Mesothelial cell of epicardium (in vitro differentiated cells): ENCODE data around the gene NPAS2. TPM values are rescaled to one million over a fixed set of nuclear protein-coding genes. Genes with fewer than 3 reads are reported as not detected.

ENCODE experiments used
- DNase-seq, 2 experiments: peaks; one replicate each; pipeline ENCODE4 v3.0.0; 2021; ENCODE audit warnings: low spot score in 2 of 2; ENCODE audit not compliant: unreplicated experiment in 2 of 2
- H3K27ac Mint-ChIP-seq: 2 replicates; pipeline ENCODE4 v1.8.0; 2021; ENCODE audit warnings: mixed read lengths
- H3K27me3 Mint-ChIP-seq: 2 replicates; pipeline ENCODE4 v1.8.0; 2021; ENCODE audit warnings: low read depth, mixed read lengths
- H3K36me3 Mint-ChIP-seq: 2 replicates; pipeline ENCODE4 v1.8.0; 2021; ENCODE audit warnings: mixed read lengths
- H3K4me1 Mint-ChIP-seq: 2 replicates; pipeline ENCODE4 v1.8.0; 2021; ENCODE audit warnings: mixed read lengths
- H3K4me3 Mint-ChIP-seq: 2 replicates; pipeline ENCODE4 v1.8.0; 2021; ENCODE audit warnings: mild to moderate bottlenecking, moderate library complexity, mixed read lengths
- H3K9me3 Mint-ChIP-seq: 2 replicates; pipeline ENCODE4 v1.8.0; 2021; ENCODE audit warnings: mixed read lengths
- CTCF ChIP-seq: fragments of 200-600 bp; sonication (generic); IDR thresholded peaks from one replicate; pipeline ENCODE4 v1.5.0; 2021; ENCODE audit warnings: antibody characterized with exemption; ENCODE audit not compliant: unreplicated experiment
- total RNA-seq: library from RNA; stranded (reverse); gene quantifications from 3 replicates; pipeline ENCODE4 v1.2.1, GENCODE V29; 2021

Gene NPAS2
- total RNA-seq, 1 donor from 2014 or later = 5.4 TPM

GRCh38 chr2:100944617-100945432, 124.9 kb downstream of the NPAS2 start:
- no peaks in the 10 kb centered on the region for H3K9me3 Mint-ChIP-seq
- H3K27me3 Mint-ChIP-seq = peaks cover 17% of the 10 kb centered on the region
- no peaks in the 10 kb centered on the region for H3K36me3 Mint-ChIP-seq
- H3K27ac Mint-ChIP-seq = no peak overlapping the region
- H3K4me3 Mint-ChIP-seq = no peak overlapping the region
- no peak for DNase-seq
- peaks cover 19% of the 10 kb centered on the region for H3K4me1 Mint-ChIP-seq
- TF ChIP-seq CTCF = no peak

DNA sequence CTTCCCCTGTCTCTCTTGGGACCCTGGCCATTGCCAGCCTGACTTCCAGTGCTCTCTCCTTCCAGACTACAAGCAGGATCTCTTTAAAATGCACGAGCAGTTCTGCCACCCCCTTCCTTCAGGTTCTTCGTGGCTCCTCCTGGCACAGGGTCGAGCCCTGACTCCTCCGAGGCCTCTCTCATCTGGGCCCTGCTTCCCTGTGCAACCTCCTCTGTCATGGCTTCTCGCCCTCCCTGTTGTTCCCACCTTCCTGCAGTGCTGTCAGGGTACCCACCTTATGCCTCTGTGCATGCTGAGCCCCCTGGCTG, 125.4 kb downstream of the NPAS2 start:
- H3K36me3 Mint-ChIP-seq = no peaks in the 10 kb centered on the region
- no peak overlapping the region for H3K4me3 Mint-ChIP-seq
- no peak for DNase-seq
- H3K9me3 Mint-ChIP-seq = no peaks in the 10 kb centered on the region
- TF ChIP-seq CTCF = no peak
- H3K27ac Mint-ChIP-seq = no peak overlapping the region
- H3K27me3 Mint-ChIP-seq = peaks cover 17% of the 10 kb centered on the region
- peaks cover 23% of the 10 kb centered on the region for H3K4me1 Mint-ChIP-seq

DNA sequence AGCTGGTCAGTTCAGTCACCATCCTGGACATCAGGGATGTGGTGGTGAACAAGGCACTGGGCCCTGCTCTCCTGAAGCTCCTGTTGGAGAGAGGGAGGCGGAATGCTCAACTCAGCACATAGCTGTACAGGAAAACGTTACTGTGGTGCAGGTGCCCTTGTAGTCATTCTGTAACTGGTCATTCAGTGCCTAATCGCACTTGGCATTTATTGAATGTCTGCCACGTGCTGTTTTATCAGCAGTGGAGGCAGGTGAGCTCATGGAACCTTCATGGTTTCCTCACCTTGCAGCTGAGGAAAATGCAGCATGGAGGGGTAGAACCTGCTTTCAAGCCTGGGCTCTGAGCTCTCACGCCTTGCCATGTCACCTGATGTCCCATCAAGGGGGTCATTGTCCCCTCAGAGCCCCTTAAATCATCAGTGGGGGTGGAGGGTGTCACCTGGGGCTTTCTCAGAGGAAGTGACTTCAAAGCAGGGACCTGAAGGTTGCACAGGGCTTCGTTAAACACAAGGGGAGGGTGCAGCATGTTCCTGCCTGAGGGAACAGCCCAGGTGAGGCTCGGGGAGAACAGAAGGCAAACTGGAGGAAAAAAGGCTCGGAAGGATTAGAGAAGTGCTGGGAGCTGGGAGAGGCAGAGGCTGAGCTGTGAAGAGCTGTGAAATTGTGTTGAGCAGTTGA, 126.1 kb downstream of the NPAS2 start:
- no peak overlapping the region for H3K27ac Mint-ChIP-seq
- peaks cover 23% of the 10 kb centered on the region for H3K4me1 Mint-ChIP-seq
- H3K27me3 Mint-ChIP-seq = peaks cover 17% of the 10 kb centered on the region
- no peak overlapping the region for H3K4me3 Mint-ChIP-seq
- DNase-seq = no peak
- no peaks in the 10 kb centered on the region for H3K9me3 Mint-ChIP-seq
- H3K36me3 Mint-ChIP-seq = no peaks in the 10 kb centered on the region
- TF ChIP-seq CTCF = no peak

DNA sequence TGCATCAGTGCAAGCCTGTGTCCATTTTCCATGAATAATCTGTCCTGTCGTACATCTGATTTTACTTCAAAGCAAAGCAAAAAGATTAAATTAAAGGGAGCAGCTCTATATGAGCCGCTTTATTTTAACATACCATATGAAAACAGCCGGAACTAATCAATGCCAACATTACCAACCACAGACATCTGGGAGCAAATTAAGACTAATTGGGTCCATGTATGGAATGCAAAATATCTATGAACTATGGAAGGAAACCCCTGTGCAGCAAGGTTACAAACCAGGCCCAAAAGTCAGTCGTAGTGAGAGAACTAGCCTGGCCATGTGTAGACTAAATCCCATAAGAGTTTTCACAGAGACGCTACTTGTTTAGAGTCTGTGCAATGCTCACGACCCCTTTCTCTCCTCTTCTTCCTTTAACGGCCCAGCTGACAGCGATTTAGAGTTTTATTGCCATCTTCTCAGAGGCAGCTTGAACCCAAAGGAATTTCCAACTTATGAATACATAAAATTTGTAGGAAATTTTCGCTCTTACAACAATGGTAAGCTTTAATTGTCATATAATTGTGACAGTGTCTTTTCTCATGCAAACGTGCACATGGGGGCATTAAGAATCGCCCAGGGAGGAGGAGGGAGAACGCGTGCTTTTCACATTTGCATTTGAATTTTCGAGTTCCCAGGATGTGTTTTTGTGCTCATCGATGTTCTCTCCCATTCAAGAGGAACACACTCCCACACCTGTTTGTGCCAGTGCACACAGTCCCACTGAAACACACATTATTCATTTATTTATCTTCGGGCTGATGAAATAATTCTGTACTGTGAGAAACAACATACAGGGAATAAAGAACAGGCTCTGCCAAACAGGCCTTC, 129.2 kb downstream of the NPAS2 start:
- no peak for DNase-seq
- Mint-ChIP-seq H3K36me3 (no peaks in the 10 kb centered on the region), H3K9me3 (no peaks in the 10 kb centered on the region), H3K27me3 (peaks cover 17% of the 10 kb centered on the region), H3K4me1 (peaks cover 23% of the 10 kb centered on the region), H3K4me3 (no peak overlapping the region), H3K27ac (peak overlapping the region; percentile 5)
- no peak for TF ChIP-seq CTCF

DNA sequence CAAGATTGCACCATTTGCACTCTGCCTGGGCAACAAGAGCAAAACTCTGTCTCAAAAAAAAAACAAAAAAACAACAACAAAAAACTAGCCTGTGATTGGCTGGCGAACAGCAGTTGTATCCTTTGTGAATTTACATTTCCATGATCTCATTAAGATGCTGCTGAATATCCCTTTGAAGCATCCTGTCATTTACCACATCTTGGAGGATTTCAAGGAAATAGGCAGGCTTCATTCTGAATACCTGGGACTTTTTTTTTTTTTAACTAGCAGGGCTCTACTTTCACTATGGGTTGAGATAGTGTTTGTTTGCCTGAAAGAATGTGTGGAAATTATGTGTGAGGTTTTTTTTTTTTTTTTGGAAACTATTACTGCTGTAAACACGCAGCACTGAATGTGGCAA, 132.6 kb downstream of the NPAS2 start:
- no peak for TF ChIP-seq CTCF
- Mint-ChIP-seq H3K36me3 (no peaks in the 10 kb centered on the region), H3K27ac (no peak overlapping the region), H3K4me3 (no peak overlapping the region), H3K4me1 (peaks cover 23% of the 10 kb centered on the region), H3K9me3 (no peaks in the 10 kb centered on the region), H3K27me3 (no peaks in the 10 kb centered on the region)
- DNase-seq = no peak
